Tibial nerve (tissue), 4 donors: ENCODE data around the gene MUC5AC. TPM values are rescaled to one million over a fixed set of nuclear protein-coding genes. Genes with fewer than 3 reads are reported as not detected.

Experiments
- DNase-seq, 2 donors: peaks; one replicate each; pipeline ENCODE4 v3.0.0-alpha.2; 2019; ENCODE audit warnings: low spot score in 2 of 2
- H3K27ac ChIP-seq, 4 donors: fragments of 200-600 bp; sonication (generic) in 3 of 4; one replicate each; pipeline ENCODE4 v1.5.1; 2017 to 2019; ENCODE audit warnings: mild to moderate bottlenecking in 1 of 4
- H3K27me3 ChIP-seq, 2 donors: fragments of 200-600 bp; sonication (generic) in 1 of 2; one replicate each; pipeline versions ENCODE4 v1.5.1 to v1.6.0; 2017 to 2019
- H3K36me3 ChIP-seq, 3 donors: fragments of 200-600 bp; sonication (generic); one replicate each; pipeline ENCODE4 v1.5.1; 2018 to 2019
- H3K4me1 ChIP-seq, 4 donors: fragments of 200-600 bp; sonication (generic) in 3 of 4; one replicate each; pipeline ENCODE4 v1.5.1; 2017 to 2019
- H3K4me3 ChIP-seq, 4 donors: fragments of 200-600 bp; sonication (generic) in 3 of 4; one replicate each; pipeline ENCODE4 v1.5.1; 2017 to 2019; ENCODE audit warnings: mild to moderate bottlenecking in 1 of 4, moderate library complexity in 1 of 4
- H3K9me3 ChIP-seq, 4 donors: fragments of 200-600 bp; sonication (generic) in 3 of 4; one replicate each; pipeline ENCODE4 v1.5.1; 2017 to 2019
- CTCF ChIP-seq, 5 experiments: fragments of 200-600 bp in 3 of 5; fragments of 450-650 bp in 2 of 5; sonication (generic) in 3 of 5; IDR thresholded peaks; one replicate each; pipeline ENCODE4 v1.5.1; 2016 to 2019; ENCODE audit warnings: antibody characterized with exemption in 5 of 5, mild to moderate bottlenecking in 3 of 5, moderate library complexity in 2 of 5
- EP300 ChIP-seq, 2 donors: sonication (generic); formaldehyde crosslinking; IDR thresholded peaks; one replicate each; pipeline ENCODE4 v1.6.1; 2017; ENCODE audit warnings: antibody characterized with exemption in 2 of 2, mild to moderate bottlenecking in 1 of 2
- POLR2A ChIP-seq, 2 donors: fragments of 450-650 bp; IDR thresholded peaks; one replicate each; pipeline ENCODE4 v1.6.1; 2017; ENCODE audit warnings: antibody characterized with exemption in 2 of 2, mild to moderate bottlenecking in 2 of 2, moderate library complexity in 2 of 2
- WGBS, 2 donors: methylation state at CpG; one replicate each; pipeline ENCODE4 v1.1.5; 2018; 5-methylcytosine and 5-hydroxymethylcytosine counted together
- total RNA-seq, 4 donors: library from RNA; depleted of rRNA; stranded (reverse); fragments of >200 nt; gene quantifications; one replicate each; pipeline ENCODE4 v1.1.0, GENCODE V29; 2016

The MUC5AC gene
- total RNA-seq, 4 donors from 2014 or later, result not detected

GRCh38 chr11:1198561-1199240 lies 40.9 kb downstream of the MUC5AC start:
- Histone ChIP-seq H3K27ac (no peak overlapping the region), H3K9me3 (no peaks in the 10 kb centered on the region), H3K4me3 (no peak overlapping the region), H3K36me3 (no peaks in the 10 kb centered on the region), H3K4me1 (peaks cover 0 to 15% (median 0%) of the 10 kb centered on the region in 4 donors), H3K27me3 (peaks cover 0 to 56% of the 10 kb centered on the region in 2 donors)
- TF ChIP-seq EP300 (IDR thresholded peaks at IDR 0.05) (no peak), POLR2A (IDR thresholded peaks at IDR 0.05) (no peak), CTCF (IDR thresholded peaks at IDR 0.05) (no peak)
- WGBS, 2 donors, result 73 to 77% methylated on average over 13 to 19 of the region's 26 CpGs
- no peak for DNase-seq

DNA sequence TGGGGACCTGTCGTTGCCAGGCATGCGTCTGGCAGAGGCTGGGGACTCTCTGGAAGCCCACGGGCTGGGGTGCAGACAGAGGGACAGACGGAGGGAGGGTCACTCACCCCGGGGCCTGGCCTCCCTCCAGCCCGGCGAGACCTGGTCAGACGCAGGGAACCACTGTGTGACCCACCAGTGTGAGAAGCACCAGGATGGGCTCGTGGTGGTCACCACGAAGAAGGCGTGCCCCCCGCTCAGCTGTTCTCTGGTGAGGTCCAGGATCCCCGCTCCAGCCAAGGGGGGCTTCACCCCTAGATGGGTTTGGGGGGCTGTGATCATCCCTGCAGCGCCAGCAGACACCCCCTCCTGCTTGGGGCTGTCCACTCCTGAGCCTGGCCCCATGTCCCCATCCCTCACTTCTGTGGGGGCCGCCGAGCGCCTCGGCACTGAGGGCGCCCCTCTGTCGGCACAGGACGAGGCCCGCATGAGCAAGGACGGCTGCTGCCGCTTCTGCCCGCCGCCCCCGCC lies 41.5 kb downstream of the MUC5AC start:
- Histone ChIP-seq H3K4me3 (no peak overlapping the region), H3K27me3 (peaks cover 0 to 57% of the 10 kb centered on the region in 2 donors), H3K27ac (no peak overlapping the region), H3K4me1 (peaks cover 0 to 15% (median 0%) of the 10 kb centered on the region in 4 donors), H3K36me3 (no peaks in the 10 kb centered on the region), H3K9me3 (no peaks in the 10 kb centered on the region)
- no peak for DNase-seq
- TF ChIP-seq CTCF (IDR thresholded peaks at IDR 0.05) (no peak), POLR2A (IDR thresholded peaks at IDR 0.05) (no peak), EP300 (IDR thresholded peaks at IDR 0.05) (no peak)
- WGBS, 2 donors, result 70 to 72% methylated on average over 2 to 13 of the region's 27 CpGs

DNA sequence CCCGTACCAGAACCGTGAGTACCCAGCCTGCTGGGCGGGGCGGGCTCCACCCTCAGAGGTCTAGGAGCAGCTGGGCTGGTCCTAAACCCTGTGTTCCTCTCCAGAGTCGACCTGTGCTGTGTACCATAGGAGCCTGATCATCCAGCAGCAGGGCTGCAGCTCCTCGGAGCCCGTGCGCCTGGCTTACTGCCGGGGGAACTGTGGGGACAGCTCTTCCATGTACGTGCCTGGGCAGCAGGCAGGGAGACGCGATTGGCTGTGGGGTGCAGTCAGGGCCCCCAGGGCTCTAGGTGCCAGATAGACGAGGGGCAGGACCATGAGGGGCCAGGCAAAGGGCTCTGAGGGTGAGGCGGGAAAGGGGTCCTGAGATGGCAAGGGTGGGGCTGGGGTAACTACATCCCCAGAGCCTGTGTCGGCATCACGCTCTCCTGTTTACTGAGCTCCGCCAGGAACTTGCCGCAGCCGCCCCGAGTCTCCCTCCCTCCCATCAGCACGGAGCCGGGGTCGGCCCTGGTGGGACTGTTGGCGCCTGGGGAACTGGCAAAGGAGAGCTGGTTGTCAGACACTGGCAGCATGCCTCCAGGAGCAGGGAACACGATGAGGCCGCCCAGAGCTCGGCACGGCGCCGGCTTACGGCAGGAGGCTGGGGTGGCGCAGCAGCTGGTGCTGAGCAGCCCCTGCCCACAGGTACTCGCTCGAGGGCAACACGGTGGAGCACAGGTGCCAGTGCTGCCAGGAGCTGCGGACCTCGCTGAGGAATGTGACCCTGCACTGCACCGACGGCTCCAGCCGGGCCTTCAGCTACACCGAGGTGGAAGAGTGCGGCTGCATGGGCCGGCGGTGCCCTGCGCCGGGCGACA lies 42.2 kb downstream of the MUC5AC start:
- 70 to 72% methylated on average over 30 to 33 of the region's 47 CpGs for WGBS, 2 donors
- DNase-seq, result no peak
- TF ChIP-seq POLR2A (IDR thresholded peaks at IDR 0.05), result no peak
- TF ChIP-seq EP300 (IDR thresholded peaks at IDR 0.05), result no peak
- TF ChIP-seq CTCF (IDR thresholded peaks at IDR 0.05), result no peak

DNA sequence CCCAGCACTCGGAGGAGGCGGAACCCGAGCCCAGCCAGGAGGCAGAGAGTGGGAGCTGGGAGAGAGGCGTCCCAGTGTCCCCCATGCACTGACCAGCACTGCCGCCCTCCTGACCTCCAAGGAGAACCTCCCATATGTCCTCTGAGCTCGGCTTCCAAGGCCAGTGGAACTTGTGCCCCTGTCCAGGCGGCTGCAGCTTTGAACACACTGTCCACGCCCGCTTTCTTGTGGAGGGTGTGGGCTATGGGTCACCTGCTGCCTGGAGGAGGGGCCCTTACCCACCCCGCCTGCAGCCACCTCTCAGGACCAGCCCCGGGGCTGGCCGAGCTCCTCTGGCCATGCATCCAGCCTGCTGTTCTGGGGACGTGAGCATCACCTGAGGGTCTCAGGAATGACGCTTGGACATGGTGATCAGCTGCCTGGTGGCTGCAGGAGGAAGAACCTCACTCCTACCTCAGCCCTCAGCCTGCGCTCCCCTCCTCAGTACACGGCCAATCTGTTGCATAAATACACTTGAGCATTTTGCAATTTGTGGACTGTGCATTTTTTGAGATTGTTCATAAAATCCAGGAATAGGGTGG lies 42.9 kb downstream of the MUC5AC start:
- DNase-seq, result peak in 1 of 2 donors; percentile 3
- peaks cover 0 to 56% of the 10 kb centered on the region in 2 donors for H3K27me3 ChIP-seq
- 71 to 81% methylated on average over 7 to 13 of the region's 16 CpGs for WGBS, 2 donors

More for the DNA sequence above, 42.2 kb downstream of the MUC5AC start:
- no peak overlapping the region for H3K27ac ChIP-seq
- H3K4me1 ChIP-seq, result peaks cover 0 to 15% (median 0%) of the 10 kb centered on the region in 4 donors
- no peaks in the 10 kb centered on the region for H3K36me3 ChIP-seq
- no peak overlapping the region for H3K4me3 ChIP-seq
- peaks cover 0 to 57% of the 10 kb centered on the region in 2 donors for H3K27me3 ChIP-seq
- H3K9me3 ChIP-seq, result no peaks in the 10 kb centered on the region

More for the DNA sequence above, 42.9 kb downstream of the MUC5AC start:
- Histone ChIP-seq H3K27ac (no peak overlapping the region), H3K4me1 (peaks cover 0 to 15% (median 0%) of the 10 kb centered on the region in 4 donors), H3K4me3 (no peak overlapping the region), H3K9me3 (no peaks in the 10 kb centered on the region), H3K36me3 (no peaks in the 10 kb centered on the region)
- TF ChIP-seq CTCF (IDR thresholded peaks at IDR 0.05), result no peak
- TF ChIP-seq POLR2A (IDR thresholded peaks at IDR 0.05), result no peak
- no peak for TF ChIP-seq EP300 (IDR thresholded peaks at IDR 0.05)
